MCF 10A (cell line): Measurements from ENCODE around the gene PDCD10. TPM values are rescaled to one million over a fixed set of nuclear protein-coding genes. Genes with fewer than 3 reads are reported as not detected.

ENCODE experiments used
- BruUV-seq: library from RNA; stranded (reverse); fragments of 400-500 nt; replicated peaks from 2 replicates; lab custom pipeline; 2021; lab: Mats Ljungman, UMichigan
- CTCF ChIA-PET: fragments of 300-600 bp; sonication (Branson Sonifier 250); formaldehyde crosslinking; extraction: SDS; loops from one replicate; lab custom pipeline; 2021; ENCODE audit warnings: antibody characterized with exemption, inconsistent platforms; lab: Yijun Ruan, JAX
- POLR2A ChIA-PET: fragments of 300-600, 350-650 bp; sonication (Branson Sonifier 250); formaldehyde crosslinking; extraction: SDS; loops from one replicate; lab custom pipeline; 2020; ENCODE audit warnings: antibody characterized with exemption, inconsistent platforms; lab: Yijun Ruan, JAX
- DNase-seq: peaks from one replicate; pipeline ENCODE4 v3.0.0-alpha.2; 2018; ENCODE audit not compliant: unreplicated experiment
- H3K27ac Mint-ChIP-seq: one replicate; pipeline ENCODE4 v1.8.0; 2022; ENCODE audit warnings: mild to moderate bottlenecking, low read depth, mixed read lengths; ENCODE audit not compliant: unreplicated experiment
- H3K27me3 Mint-ChIP-seq: one replicate; pipeline ENCODE4 v1.8.0; 2022; ENCODE audit warnings: mixed read lengths; ENCODE audit not compliant: insufficient read depth, unreplicated experiment
- H3K36me3 Mint-ChIP-seq: one replicate; pipeline ENCODE4 v1.8.0; 2022; ENCODE audit warnings: mild to moderate bottlenecking, moderate library complexity, mixed read lengths; ENCODE audit not compliant: insufficient read depth, unreplicated experiment
- H3K4me1 Mint-ChIP-seq: one replicate; pipeline ENCODE4 v1.8.0; 2022; ENCODE audit warnings: mixed read lengths; ENCODE audit not compliant: insufficient read depth, unreplicated experiment
- H3K4me3 Mint-ChIP-seq: one replicate; pipeline ENCODE4 v1.8.0; 2022; ENCODE audit warnings: mild to moderate bottlenecking, moderate library complexity, mixed read lengths; ENCODE audit not compliant: unreplicated experiment
- H3K9me3 Mint-ChIP-seq: one replicate; pipeline ENCODE4 v1.8.0; 2022; ENCODE audit warnings: mixed read lengths; ENCODE audit not compliant: unreplicated experiment
- intact Hi-C: fragments of 100-400 bp; cut with micrococcal nuclease; formaldehyde crosslinking; loops from 2 replicates; pipeline ENCODE4 v1.14.1; 2022
- total RNA-seq: library from RNA; stranded (reverse); gene quantifications from 2 replicates; pipeline ENCODE4 v1.2.3, GENCODE V29; 2022
- TF ChIP-seq, protein P1 (sequence below): fragments of 200-600 bp; IDR thresholded peaks from one replicate; pipeline ENCODE4 v1.8.0; 2022; ENCODE audit warnings: antibody characterized with exemption, mild to moderate bottlenecking; ENCODE audit not compliant: unreplicated experiment

Gene PDCD10
- total RNA-seq, 1 experiment from 2014 or later = 63.3 TPM

- H3K36me3 Mint-ChIP-seq = no peaks in the 10 kb centered on the region
- TF ChIP-seq, protein P1, sequence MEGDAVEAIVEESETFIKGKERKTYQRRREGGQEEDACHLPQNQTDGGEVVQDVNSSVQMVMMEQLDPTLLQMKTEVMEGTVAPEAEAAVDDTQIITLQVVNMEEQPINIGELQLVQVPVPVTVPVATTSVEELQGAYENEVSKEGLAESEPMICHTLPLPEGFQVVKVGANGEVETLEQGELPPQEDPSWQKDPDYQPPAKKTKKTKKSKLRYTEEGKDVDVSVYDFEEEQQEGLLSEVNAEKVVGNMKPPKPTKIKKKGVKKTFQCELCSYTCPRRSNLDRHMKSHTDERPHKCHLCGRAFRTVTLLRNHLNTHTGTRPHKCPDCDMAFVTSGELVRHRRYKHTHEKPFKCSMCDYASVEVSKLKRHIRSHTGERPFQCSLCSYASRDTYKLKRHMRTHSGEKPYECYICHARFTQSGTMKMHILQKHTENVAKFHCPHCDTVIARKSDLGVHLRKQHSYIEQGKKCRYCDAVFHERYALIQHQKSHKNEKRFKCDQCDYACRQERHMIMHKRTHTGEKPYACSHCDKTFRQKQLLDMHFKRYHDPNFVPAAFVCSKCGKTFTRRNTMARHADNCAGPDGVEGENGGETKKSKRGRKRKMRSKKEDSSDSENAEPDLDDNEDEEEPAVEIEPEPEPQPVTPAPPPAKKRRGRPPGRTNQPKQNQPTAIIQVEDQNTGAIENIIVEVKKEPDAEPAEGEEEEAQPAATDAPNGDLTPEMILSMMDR = no peak
- no peak for DNase-seq
- no peak overlapping the region for H3K27ac Mint-ChIP-seq
- no TSS peak for BruUV-seq
- H3K4me1 Mint-ChIP-seq = no peaks in the 10 kb centered on the region
- ChIA-PET CTCF (interaction anchor here (0.6 to 1.6 kb wide), 3 partner anchors 9 to 65 kb away, joined by 3 to 6 read pairs (median 6); no protein-coding TSS in a partner anchor), POLR2A (interaction anchor here (0.8 to 3.0 kb wide), 3 partner anchors 10 to 26 kb away, joined by 3 to 19 read pairs (median 3); partner anchors contain the start of gene SERPINI1)
- H3K4me3 Mint-ChIP-seq = no peak overlapping the region
- H3K9me3 Mint-ChIP-seq = no peaks in the 10 kb centered on the region
- intact Hi-C loops = no loop called here
- no peaks in the 10 kb centered on the region for H3K27me3 Mint-ChIP-seq
These were observed 15.0 kb upstream of the PDCD10 start for GRCh38 chr3:167749728-167750127.

DNA sequence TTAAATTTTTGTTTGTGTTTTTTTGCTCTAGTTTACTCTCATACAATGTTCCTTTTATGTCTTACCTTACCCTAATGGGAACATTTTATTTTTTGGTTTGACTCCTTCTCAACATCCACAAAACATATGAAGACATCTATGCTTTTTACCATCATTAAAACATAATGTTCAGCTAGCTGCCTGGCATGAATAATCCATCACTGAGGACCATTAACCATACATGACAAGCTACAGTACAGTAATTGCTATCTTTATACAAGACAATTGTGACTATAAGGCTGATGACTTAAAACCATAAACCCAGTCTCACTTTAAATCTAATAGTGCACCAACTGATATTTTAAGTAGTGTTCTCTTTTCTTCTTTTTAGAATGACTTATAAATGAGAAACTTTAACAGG is 14.5 kb upstream of the PDCD10 start:
- TF ChIP-seq, protein P1 = no peak
- no peak overlapping the region for H3K27ac Mint-ChIP-seq
- ChIA-PET CTCF (interaction anchor here (0.6 to 1.6 kb wide), 3 partner anchors 9 to 64 kb away, joined by 3 to 6 read pairs (median 6); no protein-coding TSS in a partner anchor), POLR2A (interaction anchor here (0.6 to 3.0 kb wide), 3 partner anchors 10 to 1386 kb away, joined by 3 to 19 read pairs (median 3); partner anchors contain the start of gene SERPINI1)
- H3K9me3 Mint-ChIP-seq = no peaks in the 10 kb centered on the region
- no peaks in the 10 kb centered on the region for H3K27me3 Mint-ChIP-seq
- intact Hi-C loops = no loop called here
- H3K4me1 Mint-ChIP-seq = no peaks in the 10 kb centered on the region
- no TSS peak for BruUV-seq
- H3K36me3 Mint-ChIP-seq = no peaks in the 10 kb centered on the region
- DNase-seq = no peak
- H3K4me3 Mint-ChIP-seq = no peak overlapping the region

DNA sequence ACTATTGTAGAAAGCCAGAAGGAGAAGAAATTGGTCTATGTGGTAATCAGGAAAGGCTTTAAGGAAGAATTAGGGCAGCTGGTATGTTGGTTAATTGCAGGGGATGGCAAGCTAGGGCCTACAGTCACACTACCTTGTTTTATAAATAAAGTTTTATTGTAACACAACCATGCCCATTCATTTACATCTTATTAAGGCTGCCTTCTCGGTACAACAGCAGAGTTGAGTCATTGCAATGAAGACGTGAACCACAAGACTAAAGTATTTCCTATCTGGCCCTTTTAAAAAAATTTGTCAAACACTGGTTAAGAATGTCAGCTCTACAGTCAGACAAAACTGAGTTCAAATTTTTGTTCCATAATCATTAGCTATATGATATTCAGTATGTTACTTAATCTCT is 9.1 kb upstream of the PDCD10 start:
- no TSS peak for BruUV-seq
- H3K27me3 Mint-ChIP-seq = no peaks in the 10 kb centered on the region
- intact Hi-C loops = no loop called here
- CTCF ChIA-PET = interaction anchor here (0.6 to 1.2 kb wide), 3 partner anchors 11 to 297 kb away, joined by 3 read pairs; no protein-coding TSS in a partner anchor
- no peak overlapping the region for H3K4me3 Mint-ChIP-seq
- TF ChIP-seq, protein P1 = no peak
- no peak overlapping the region for H3K27ac Mint-ChIP-seq
- no peak for DNase-seq
- H3K9me3 Mint-ChIP-seq = no peaks in the 10 kb centered on the region
- H3K4me1 Mint-ChIP-seq = no peaks in the 10 kb centered on the region
- H3K36me3 Mint-ChIP-seq = no peaks in the 10 kb centered on the region
- POLR2A ChIA-PET = interaction anchor here (0.6 to 3.3 kb wide), 3 partner anchors 8 to 330 kb away, joined by 3 to 18 read pairs (median 3); partner anchors contain the start of genes PDCD10 and SERPINI1

DNA sequence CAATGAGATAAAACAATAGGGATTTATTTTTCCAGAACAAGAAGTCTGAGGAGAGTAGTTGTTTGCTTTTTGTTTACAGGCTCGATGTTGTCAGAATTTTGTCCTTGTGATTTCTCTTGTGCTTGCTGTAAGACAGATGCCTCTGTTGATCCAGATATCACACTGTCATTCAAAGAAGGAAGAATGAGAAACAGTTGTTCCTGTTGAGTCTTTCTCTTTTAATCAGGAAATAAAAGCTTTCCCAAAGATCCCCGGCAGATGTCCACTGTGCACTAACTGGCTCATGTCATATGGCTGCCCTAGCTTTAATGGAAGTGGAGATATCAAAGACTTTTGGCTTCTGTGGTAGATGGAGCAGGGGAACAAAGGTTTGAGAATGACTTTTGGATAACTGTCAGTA is 7.6 kb upstream of the PDCD10 start:
- POLR2A ChIA-PET = no interaction called here
- no peaks in the 10 kb centered on the region for H3K36me3 Mint-ChIP-seq
- H3K4me1 Mint-ChIP-seq = no peaks in the 10 kb centered on the region
- no peak for DNase-seq
- intact Hi-C loops = no loop called here
- CTCF ChIA-PET = interaction anchor here (0.7 to 1.2 kb wide), 2 partner anchors 139 to 283 kb away, joined by 3 read pairs; no protein-coding TSS in a partner anchor
- no peaks in the 10 kb centered on the region for H3K27me3 Mint-ChIP-seq
- no peak overlapping the region for H3K27ac Mint-ChIP-seq
- H3K9me3 Mint-ChIP-seq = no peaks in the 10 kb centered on the region
- TF ChIP-seq, protein P1 = no peak
- BruUV-seq = no TSS peak
- H3K4me3 Mint-ChIP-seq = no peak overlapping the region
